GM06990 (cell line): Measurements from ENCODE around the gene LRFN4.

Experiments used
- DNase-seq: peaks from one replicate; pipeline ENCODE4 v3.0.0-alpha.2; 2011; ENCODE audit not compliant: insufficient read length; ENCODE audit errors: extremely low read depth
- H3K27me3 ChIP-seq: replicated peaks from 2 replicates; pipeline ENCODE4 v1.6.0; 2011; ENCODE audit warnings: low read length; ENCODE audit not compliant: control insufficient read depth, insufficient read depth
- H3K36me3 ChIP-seq: 2 replicates; pipeline ENCODE4 v1.5.1; 2011; ENCODE audit warnings: low read length; ENCODE audit not compliant: control insufficient read depth, insufficient read depth
- H3K4me3 ChIP-seq: replicated peaks from 2 replicates; pipeline ENCODE4 v1.5.1; 2011; ENCODE audit warnings: low read depth, mild to moderate bottlenecking, control low read depth, low read length
- CTCF ChIP-seq: IDR thresholded peaks from 2 replicates; pipeline ENCODE4 v1.5.1; 2011; ENCODE audit warnings: low read length, control low read depth, mild to moderate bottlenecking, inconsistent platforms; ENCODE audit not compliant: insufficient read depth, poor library complexity, severe bottlenecking

LRFN4 gene

GRCh38 chr11:66856496-66857233 is at the start of gene LRFN4:
Gene LRFN4 (plus strand): TSS chr11:66857064. CDS start chr11:66857745, 681 bp downstream.
- no peak for TF ChIP-seq CTCF
- DNase-seq, result no peak
- Histone ChIP-seq H3K36me3 (peaks cover 4% of the 10 kb centered on the region), H3K4me3 (peak within 1 kb of the TSS; percentile 77), H3K27me3 (no peaks in the 10 kb centered on the region)

GRCh38 chr11:66809592-66809991 is 47.3 kb upstream of the LRFN4 start:
- H3K36me3 ChIP-seq, result no peaks in the 10 kb centered on the region
- TF ChIP-seq CTCF, result no peak

GRCh38 chr11:66810576-66811185 is 46.2 kb upstream of the LRFN4 start:
- no peak for DNase-seq
- Histone ChIP-seq H3K4me3 (no peak overlapping the region), H3K27me3 (no peaks in the 10 kb centered on the region), H3K36me3 (no peaks in the 10 kb centered on the region)
- TF ChIP-seq CTCF, result no peak

More at GRCh38 chr11:66809592-66809991, 47.3 kb upstream of the LRFN4 start:
- H3K4me3 ChIP-seq, result no peak overlapping the region
- no peak for DNase-seq
- no peaks in the 10 kb centered on the region for H3K27me3 ChIP-seq

GRCh38 chr11:66814678-66815077 is 42.2 kb upstream of the LRFN4 start:
- DNase-seq, result no peak
- H3K4me3 ChIP-seq, result no peak overlapping the region
- TF ChIP-seq CTCF, result no peak

GRCh38 chr11:66815646-66816045 is 41.2 kb upstream of the LRFN4 start:
- Histone ChIP-seq H3K36me3 (no peaks in the 10 kb centered on the region; the same call in 1 of the 2 replicates), H3K27me3 (no peaks in the 10 kb centered on the region), H3K4me3 (no peak overlapping the region)
- DNase-seq, result no peak
- no peak for TF ChIP-seq CTCF

More at GRCh38 chr11:66814678-66815077, 42.2 kb upstream of the LRFN4 start:
- Histone ChIP-seq H3K36me3 (no peaks in the 10 kb centered on the region; the same call in 1 of the 2 replicates), H3K27me3 (no peaks in the 10 kb centered on the region)
